Middle frontal gyrus (tissue), 1 donor: ENCODE results near the gene LMX1A.
A peak's percentile ranks its signal among the peaks of the same experiment; 100 is the strongest.

Experiments
- DNase-seq: peaks from one replicate; pipeline ENCODE4 v3.0.0-alpha.2; 2015; ENCODE audit warnings: low spot score; ENCODE audit errors: extremely low spot score

LMX1A gene

DNA sequence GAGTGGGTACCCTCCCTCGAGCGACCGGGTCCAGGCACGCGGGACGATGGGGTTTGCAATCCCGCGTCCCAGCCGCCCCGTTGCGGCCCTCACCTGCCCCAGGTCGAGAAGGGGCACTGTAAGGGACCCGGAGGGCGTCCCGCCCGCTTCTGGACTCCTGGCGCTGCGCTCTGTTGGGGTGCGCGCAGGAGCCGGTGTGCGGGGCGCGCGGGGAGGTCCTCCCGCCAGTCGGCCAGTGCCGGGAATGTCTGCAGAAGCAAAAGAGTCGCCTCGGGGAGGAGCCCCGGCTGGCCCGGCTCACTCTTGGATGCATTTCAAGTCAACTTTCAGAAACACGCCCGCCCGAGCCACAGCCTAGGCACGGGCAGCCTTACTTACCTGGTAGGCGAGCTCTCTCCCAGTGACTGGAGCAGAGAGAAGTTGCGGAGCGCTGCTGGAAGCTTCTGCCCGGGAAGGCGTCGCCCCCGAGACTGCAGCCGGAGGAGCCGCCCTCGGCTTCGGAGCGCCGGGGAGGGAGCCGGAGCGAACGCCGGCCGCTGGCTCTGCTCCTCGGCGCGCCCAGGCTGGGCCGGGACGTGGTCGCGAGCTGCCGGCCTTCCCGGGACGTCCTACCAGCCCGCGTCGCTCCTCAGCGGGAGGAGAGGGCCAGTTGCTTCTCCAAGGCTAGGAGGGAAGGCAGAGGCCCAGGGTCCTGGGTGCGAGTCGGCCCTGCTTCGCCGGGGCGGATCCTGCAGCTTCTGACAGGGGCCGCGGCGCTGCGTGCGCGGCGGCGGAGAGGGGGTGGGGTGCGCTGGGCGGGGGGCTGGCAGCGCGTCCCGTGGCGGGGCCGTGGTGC is at the start of gene LMX1A:
Gene LMX1A (minus strand): TSS at position 739 of the 835 bp plus-strand sequence. CDS start 1,156 bp downstream, outside the sequence.
- no peak for DNase-seq

GRCh38 chr1:165403835-165404482 is 47.4 kb upstream of the LMX1A start:
- no peak for DNase-seq

GRCh38 chr1:165402517-165403111 is 46.1 kb upstream of the LMX1A start:
- DNase-seq: no peak

DNA sequence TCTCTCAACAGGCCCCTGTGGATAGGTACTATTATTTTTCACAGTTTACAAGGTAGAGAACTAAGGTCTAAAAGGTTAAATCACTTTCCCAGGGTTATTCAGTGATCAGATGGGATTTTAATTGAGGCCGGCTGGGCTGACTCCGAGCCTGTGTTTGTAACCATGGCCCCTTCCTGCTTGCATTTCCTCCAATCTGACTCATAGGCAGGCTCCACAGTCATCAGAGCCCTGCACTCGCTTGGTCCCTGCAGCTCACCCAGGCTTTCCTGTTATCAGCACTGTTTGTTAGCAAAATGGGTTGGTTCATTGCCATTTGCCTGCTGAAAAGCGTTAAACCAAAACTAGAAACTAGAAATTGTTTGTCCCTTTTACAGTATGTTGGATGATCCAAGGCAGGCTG is 41.4 kb upstream of the LMX1A start:
- DNase-seq: no peak

DNA sequence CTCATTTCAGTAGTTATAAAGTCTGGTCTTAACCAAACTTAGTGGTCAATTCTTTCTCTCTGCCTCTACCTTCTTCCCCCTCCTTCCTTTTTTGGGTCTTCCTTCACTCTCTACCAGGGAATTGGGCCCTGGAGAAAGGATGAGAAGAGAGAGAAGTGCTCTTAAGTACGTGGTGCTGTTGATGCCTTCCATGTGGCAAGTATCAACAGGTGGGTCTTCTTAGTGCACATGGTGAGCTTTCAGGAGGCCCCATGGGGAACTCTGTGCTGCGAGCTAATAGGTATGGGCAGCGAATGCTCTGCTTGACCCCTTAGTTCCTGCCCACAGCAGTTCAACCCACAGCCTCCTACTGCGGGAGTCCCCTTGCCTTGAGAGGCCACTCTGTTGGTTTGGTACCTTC is 39.4 kb upstream of the LMX1A start:
- no peak for DNase-seq

DNA sequence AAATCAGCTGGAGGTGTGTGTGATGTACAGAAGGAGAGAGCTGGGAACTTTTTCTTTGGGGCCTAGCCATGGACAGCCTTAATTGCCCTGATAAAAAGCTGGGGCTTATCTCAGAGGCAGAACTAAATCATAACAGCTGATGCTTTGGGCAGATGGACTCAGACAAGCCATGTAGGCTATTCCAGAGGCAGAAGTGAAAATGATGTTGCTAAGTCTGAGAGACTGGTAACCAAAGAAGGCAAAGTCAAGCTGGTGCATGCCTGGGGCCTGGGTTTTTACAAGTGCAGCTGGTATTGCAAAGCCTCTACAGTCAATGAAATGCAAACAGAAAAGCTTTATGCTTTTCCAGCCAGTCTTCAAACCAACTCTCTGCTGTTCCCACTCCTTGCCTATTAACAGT is 39.0 kb upstream of the LMX1A start:
- DNase-seq: no peak

GRCh38 chr1:165392634-165393571 is 36.4 kb upstream of the LMX1A start:
- DNase-seq: peak; percentile 50

GRCh38 chr1:165389609-165390008 is 33.1 kb upstream of the LMX1A start:
- no peak for DNase-seq

DNA sequence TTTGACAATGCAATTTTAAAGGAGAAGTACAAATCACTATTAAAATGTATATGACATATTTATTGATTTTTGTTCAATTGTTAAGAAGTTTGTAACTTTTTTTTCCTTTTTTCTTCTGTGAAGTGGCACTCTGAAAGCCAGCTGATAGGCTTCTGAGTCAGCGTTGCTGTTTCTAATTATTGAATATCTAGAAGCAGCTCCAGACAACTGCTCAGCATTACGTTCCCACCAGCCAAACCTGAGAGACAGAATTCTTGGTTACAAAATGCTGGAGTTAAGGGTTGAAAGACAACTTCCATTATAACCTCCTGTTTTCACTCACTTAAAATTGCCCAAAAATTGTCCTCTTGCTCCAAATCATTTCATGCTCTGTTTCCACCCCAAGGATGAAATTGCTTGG is 31.4 kb upstream of the LMX1A start:
- DNase-seq: no peak

- no peak for DNase-seq
Measured at GRCh38 chr1:165387505-165387904, 31.0 kb upstream of the LMX1A start.

DNA sequence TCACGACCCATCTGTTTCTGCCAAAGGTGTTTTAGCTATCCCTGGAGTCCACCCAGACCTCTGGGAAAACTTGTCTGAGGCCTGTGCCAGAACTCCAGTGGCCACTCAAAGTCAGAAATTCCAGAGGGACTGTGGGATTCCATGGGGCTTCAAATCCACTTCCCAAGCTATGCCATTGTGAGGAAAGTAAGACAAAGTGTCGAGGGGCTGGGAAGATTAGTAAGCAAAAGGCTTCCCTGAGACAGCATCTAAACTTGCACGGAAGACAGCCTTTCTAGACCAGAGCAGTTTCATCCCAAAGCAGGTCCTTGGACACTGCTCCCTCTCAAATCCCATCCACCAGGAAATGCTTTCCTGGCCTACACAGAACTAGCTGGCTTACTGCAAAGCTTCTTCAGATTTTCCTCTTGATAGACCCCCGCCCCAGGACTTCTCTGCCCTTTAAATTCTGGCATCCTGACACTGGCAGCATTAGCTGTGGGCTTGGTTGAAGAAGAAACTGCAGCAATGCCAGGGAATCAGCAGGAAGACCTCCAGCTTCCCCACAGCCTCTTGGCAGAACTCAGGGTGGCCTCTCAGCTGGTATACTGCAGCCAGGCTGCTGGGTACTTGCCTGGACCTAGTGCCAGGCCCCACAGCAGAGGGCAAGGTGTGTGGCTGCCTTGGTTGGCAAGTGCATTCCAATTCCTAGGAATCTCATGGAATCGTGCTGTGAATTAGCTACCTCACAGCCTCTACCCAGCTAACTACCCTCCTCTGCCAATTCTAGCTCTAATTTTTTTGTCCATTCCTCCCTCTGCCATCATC is 27.3 kb upstream of the LMX1A start:
- DNase-seq: no peak

GRCh38 chr1:165383067-165383466 is 26.6 kb upstream of the LMX1A start:
- no peak for DNase-seq

- no peak for DNase-seq
Measured at GRCh38 chr1:165381745-165382505, 25.4 kb upstream of the LMX1A start.

DNA sequence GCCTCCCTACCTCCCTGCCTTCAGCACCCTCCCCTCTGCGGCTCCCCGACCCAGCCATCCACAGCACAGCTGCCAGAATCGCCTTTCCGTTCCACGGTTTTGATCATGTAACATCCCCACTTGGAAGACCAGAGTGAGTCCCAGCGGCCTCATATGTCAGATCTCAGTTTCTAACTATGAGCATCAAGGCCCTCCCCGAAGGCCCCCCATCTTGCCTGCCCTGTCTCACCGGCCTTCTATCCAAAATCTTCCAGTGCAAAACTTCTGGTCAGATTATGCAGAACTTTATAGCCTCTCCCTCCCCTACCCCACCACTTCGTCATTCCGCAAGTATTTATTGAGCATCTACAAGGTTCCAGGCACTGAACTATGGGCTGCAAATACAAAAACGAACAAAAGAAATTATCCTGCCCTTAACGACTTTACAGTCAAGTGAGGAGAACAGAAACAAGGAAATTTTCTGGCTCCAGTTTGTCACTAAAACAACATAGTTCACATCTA is 20.3 kb upstream of the LMX1A start:
- DNase-seq: no peak

DNA sequence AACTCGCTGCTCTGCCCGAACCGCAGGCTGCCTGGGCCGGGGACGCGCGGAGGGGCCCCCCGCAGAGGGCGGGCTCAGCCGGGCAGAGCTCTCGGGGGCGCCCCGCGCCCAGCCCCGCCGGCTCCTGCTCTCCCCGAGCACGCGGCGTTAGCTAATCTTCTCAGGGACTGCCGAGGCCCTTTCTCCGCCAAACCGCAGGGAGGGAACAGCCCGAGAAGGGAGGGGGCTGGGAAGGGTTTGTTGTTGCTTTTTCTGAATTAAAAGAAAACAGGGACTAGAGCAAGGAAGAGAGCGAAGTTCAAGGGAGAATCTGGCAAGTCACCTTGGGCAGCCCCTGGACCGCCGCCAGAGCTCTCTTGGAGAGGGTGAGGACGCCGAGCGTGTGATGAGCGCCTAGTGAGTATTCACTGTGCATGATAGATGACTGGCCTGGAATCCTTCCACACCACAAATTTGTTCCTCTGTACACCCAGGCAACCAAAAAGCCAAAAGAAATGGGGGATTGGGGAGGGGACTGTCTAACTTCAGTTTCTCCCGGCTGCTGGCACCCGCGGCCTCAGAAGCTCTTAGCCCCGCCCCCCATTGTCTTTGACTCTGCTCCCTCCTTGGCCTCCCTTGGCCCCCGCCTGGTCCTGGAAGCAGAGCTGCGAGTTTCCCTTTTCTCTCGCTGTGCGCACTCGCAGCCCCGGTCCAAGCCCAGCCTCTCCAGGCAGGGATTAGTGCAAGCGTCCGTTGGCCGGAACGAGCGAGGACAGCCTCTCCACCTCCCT is 19.7 kb upstream of the LMX1A start:
- no peak for DNase-seq

DNA sequence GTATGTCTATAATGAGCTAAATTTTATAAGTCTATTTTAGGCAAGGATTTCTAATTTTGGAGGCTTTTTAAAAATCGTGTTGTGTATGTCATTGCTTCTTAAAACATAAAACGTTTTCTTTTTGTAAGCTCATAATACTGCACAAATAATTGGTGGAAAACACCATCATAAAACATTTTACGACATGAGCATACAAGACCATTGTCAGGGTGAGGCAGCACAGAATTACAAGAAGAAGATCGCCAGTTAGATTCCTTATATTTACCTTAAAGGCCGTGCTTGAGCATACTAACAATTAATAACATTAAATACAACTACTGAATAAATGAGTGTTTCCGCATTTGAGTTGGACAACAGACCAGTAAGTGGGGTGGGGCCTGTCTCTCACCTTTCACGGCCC is 19.1 kb upstream of the LMX1A start:
- no peak for DNase-seq

GRCh38 chr1:165371588-165372225 is 15.2 kb upstream of the LMX1A start:
- no peak for DNase-seq

DNA sequence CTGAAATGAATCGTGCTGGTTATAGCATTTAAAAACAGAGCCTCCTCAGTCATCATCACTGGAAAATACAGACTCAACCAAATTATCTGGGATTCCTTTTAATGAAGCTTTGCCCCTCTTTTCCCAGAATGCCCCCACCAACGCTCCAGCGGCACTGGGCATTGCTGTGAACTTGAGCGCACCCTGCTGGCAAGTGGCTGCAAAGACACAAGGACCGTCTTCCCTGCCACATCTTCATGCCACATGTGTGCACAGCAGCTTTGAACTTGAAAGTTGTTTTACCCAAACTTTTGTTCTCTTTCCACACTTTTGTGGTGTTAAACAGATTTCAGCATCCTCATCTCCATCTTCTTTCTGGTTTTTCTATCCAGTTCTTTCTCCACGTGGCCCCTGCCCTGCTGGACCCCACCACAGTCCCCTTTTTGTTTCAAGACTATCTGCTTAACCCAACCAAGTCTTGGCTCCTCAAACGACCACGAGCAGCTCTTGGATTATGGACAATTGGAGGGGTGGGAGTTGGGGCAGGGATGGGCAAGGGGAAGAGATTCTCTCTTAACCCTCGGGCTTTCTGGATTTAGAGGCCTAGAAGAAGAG is 12.8 kb upstream of the LMX1A start:
- no peak for DNase-seq
